Esophagus muscularis mucosa (tissue), 3 donors: ENCODE results near the gene DUSP22.

Experiments
- CTCF ChIP-seq, 3 experiments: fragments of 200-600 bp in 2 of 3; fragments of 450-650 bp in 1 of 3; sonication (generic) in 2 of 3; IDR thresholded peaks; one replicate each; pipeline ENCODE4 v1.5.1; 2017 to 2019; ENCODE audit warnings: antibody characterized with exemption in 3 of 3, mild to moderate bottlenecking in 2 of 3, moderate library complexity in 1 of 3
- POLR2AphosphoS5 ChIP-seq, 2 donors: sonication (generic); formaldehyde crosslinking; IDR thresholded peaks; one replicate each; pipeline ENCODE4 v1.6.1; 2017; ENCODE audit warnings: antibody characterized with exemption in 2 of 2

- TF ChIP-seq CTCF (IDR thresholded peaks at IDR 0.05) = no peak
- TF ChIP-seq POLR2AphosphoS5 (IDR thresholded peaks at IDR 0.05) = no peak
Measured at GRCh38 chr6:315226-315625, 22.9 kb downstream of the DUSP22 start.
